WTC11 (cell line): Measurements from ENCODE around the gene ALK. TPM values are rescaled to one million over a fixed set of nuclear protein-coding genes. Genes with fewer than 3 reads are reported as not detected.

ENCODE experiments used
- ATAC-seq: fragments of 200-7000 bp; cut with Tn5 transposase; 2 replicates; pipeline ENCODE4 v1.10.0; 2021; ENCODE audit warnings: mild to moderate bottlenecking, moderate library complexity
- CTCF ChIA-PET: fragments of 300-600 bp; sonication (Branson Sonifier 250); formaldehyde crosslinking; loops from one replicate; lab custom pipeline; 2021; ENCODE audit warnings: antibody characterized with exemption; lab: Charles Lee
- POLR2A ChIA-PET: fragments of 350-600 bp; sonication (Branson Sonifier 250); formaldehyde crosslinking; loops from one replicate; lab custom pipeline; 2021; ENCODE audit warnings: antibody characterized with exemption; lab: Charles Lee
- DNase-seq: peaks from one replicate; pipeline ENCODE4 v3.0.0; 2021; ENCODE audit warnings: low spot score
- H3K27ac Mint-ChIP-seq: 2 replicates; pipeline ENCODE4 v1.8.0; 2021; ENCODE audit warnings: mixed read lengths
- H3K27me3 Mint-ChIP-seq: 2 replicates; pipeline ENCODE4 v1.8.0; 2021; ENCODE audit warnings: low read depth, mild to moderate bottlenecking, moderate library complexity, mixed read lengths
- H3K36me3 Mint-ChIP-seq: 2 replicates; pipeline ENCODE4 v1.8.0; 2021; ENCODE audit warnings: mixed read lengths
- H3K4me1 Mint-ChIP-seq: 2 replicates; pipeline ENCODE4 v1.8.0; 2022; ENCODE audit warnings: mixed read lengths
- H3K4me3 Mint-ChIP-seq: 2 replicates; pipeline ENCODE4 v1.8.0; 2021; ENCODE audit warnings: mild to moderate bottlenecking, moderate library complexity, mixed read lengths
- H3K9me3 Mint-ChIP-seq: 2 replicates; pipeline ENCODE4 v1.8.0; 2021; ENCODE audit warnings: mixed read lengths
- CBFB ChIP-seq: sonication (generic); formaldehyde crosslinking; IDR thresholded peaks from 2 replicates; pipeline ENCODE4 v1.8.1; 2022; ENCODE audit warnings: mild to moderate bottlenecking, low read depth, missing genetic modification reagents
- CREB1 ChIP-seq: sonication (generic); formaldehyde crosslinking; IDR thresholded peaks from 2 replicates; pipeline ENCODE4 v1.8.0; 2023; ENCODE audit warnings: mild to moderate bottlenecking, missing genetic modification reagents
- ELF4 ChIP-seq: sonication (generic); formaldehyde crosslinking; IDR thresholded peaks from 2 replicates; pipeline ENCODE4 v1.8.1; 2022; ENCODE audit warnings: low read depth, mild to moderate bottlenecking, moderate library complexity, missing genetic modification reagents
- KAT7 ChIP-seq: sonication (generic); formaldehyde crosslinking; IDR thresholded peaks from 2 replicates; pipeline ENCODE4 v1.8.1; 2023; ENCODE audit warnings: missing genetic modification reagents, mild to moderate bottlenecking, borderline replicate concordance
- MYBL2 ChIP-seq: sonication (generic); formaldehyde crosslinking; IDR thresholded peaks from 2 replicates; pipeline ENCODE4 v1.8.1; 2023; ENCODE audit warnings: mild to moderate bottlenecking, moderate library complexity, missing genetic modification reagents
- OVOL2 ChIP-seq: fragments of 250-450 bp; sonication (Bioruptor Pico); IDR thresholded peaks from 2 replicates; pipeline ENCODE4 v1.9.0; 2021; ENCODE audit warnings: mild to moderate bottlenecking, borderline replicate concordance
- PRRX2 ChIP-seq: fragments of 250-450 bp; sonication (Bioruptor Pico); IDR thresholded peaks from 2 replicates; pipeline ENCODE4 v1.8.0; 2021; ENCODE audit warnings: mild to moderate bottlenecking
- SMAD4 ChIP-seq: sonication (generic); formaldehyde crosslinking; IDR thresholded peaks from 2 replicates; pipeline ENCODE4 v1.8.0; 2022; ENCODE audit warnings: mild to moderate bottlenecking, missing genetic modification reagents
- TCF7 ChIP-seq: sonication (generic); formaldehyde crosslinking; IDR thresholded peaks from 2 replicates; pipeline ENCODE4 v1.8.0; 2022; ENCODE audit warnings: mild to moderate bottlenecking, low read depth, missing genetic modification reagents, moderate library complexity
- TP53 ChIP-seq: sonication (generic); formaldehyde crosslinking; IDR thresholded peaks from 2 replicates; pipeline ENCODE4 v1.8.1; 2023; ENCODE audit warnings: mild to moderate bottlenecking, missing genetic modification reagents
- ZNF121 ChIP-seq: sonication (generic); formaldehyde crosslinking; IDR thresholded peaks from 2 replicates; pipeline ENCODE4 v1.8.0; 2023; ENCODE audit warnings: missing genetic modification reagents
- total RNA-seq: library from RNA; stranded (reverse); gene quantifications from 3 replicates; pipeline ENCODE4 v1.2.3, GENCODE V29; 2021
- TF ChIP-seq, protein P1 (sequence below): sonication (generic); formaldehyde crosslinking; IDR thresholded peaks from 2 replicates; pipeline ENCODE4 v1.8.0; 2022; ENCODE audit warnings: mild to moderate bottlenecking, missing genetic modification reagents
- TF ChIP-seq, protein P2 (sequence below): sonication (generic); formaldehyde crosslinking; IDR thresholded peaks from 2 replicates; pipeline ENCODE4 v1.8.1; 2023; ENCODE audit warnings: mild to moderate bottlenecking, missing genetic modification reagents
- TF ChIP-seq, protein P3 (sequence below): sonication (generic); formaldehyde crosslinking; IDR thresholded peaks from 2 replicates; pipeline ENCODE4 v1.8.1; 2023; ENCODE audit warnings: mild to moderate bottlenecking, missing genetic modification reagents, moderate library complexity
- TF ChIP-seq, protein P4 (sequence below): sonication (generic); formaldehyde crosslinking; IDR thresholded peaks from 2 replicates; pipeline ENCODE4 v1.8.0; 2022; ENCODE audit warnings: missing genetic modification reagents
- TF ChIP-seq, protein P5 (sequence below): sonication (generic); formaldehyde crosslinking; IDR thresholded peaks from 2 replicates; pipeline ENCODE4 v1.8.1; 2022; ENCODE audit warnings: low read depth, mild to moderate bottlenecking, moderate library complexity, missing genetic modification reagents, borderline replicate concordance
- TF ChIP-seq, protein P6 (sequence below): fragments of 250-450 bp; sonication (Bioruptor Pico); IDR thresholded peaks from 2 replicates; pipeline ENCODE4 v2.1.2; 2022; ENCODE audit warnings: mild to moderate bottlenecking, moderate library complexity
- TF ChIP-seq, protein P7 (sequence below): sonication (generic); formaldehyde crosslinking; IDR thresholded peaks from 2 replicates; pipeline ENCODE4 v1.8.1; 2022; ENCODE audit warnings: mild to moderate bottlenecking, moderate library complexity, missing genetic modification reagents

ALK gene
- total RNA-seq, 1 experiment from 2014 or later = not detected

DNA sequence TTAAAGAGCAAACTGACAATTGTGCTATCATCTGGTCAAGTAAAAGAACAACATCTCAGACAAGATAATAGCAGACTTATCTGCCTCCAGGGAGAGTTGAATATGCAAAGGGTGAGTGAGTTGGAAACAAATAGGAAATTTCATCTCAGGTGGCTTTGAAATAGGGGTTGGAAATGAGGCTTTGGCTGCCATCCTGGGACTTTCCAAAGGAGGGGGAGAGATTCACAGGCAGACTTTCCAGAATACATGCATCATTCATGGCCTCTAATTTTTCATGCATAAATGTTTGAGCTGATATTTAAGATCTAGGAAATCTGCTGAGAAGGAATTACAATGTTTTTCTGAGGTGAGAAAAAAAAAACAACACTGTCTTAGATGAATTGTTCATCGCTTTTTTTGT, 300.5 kb downstream of the ALK start (continued):
- TF ChIP-seq, protein P1, sequence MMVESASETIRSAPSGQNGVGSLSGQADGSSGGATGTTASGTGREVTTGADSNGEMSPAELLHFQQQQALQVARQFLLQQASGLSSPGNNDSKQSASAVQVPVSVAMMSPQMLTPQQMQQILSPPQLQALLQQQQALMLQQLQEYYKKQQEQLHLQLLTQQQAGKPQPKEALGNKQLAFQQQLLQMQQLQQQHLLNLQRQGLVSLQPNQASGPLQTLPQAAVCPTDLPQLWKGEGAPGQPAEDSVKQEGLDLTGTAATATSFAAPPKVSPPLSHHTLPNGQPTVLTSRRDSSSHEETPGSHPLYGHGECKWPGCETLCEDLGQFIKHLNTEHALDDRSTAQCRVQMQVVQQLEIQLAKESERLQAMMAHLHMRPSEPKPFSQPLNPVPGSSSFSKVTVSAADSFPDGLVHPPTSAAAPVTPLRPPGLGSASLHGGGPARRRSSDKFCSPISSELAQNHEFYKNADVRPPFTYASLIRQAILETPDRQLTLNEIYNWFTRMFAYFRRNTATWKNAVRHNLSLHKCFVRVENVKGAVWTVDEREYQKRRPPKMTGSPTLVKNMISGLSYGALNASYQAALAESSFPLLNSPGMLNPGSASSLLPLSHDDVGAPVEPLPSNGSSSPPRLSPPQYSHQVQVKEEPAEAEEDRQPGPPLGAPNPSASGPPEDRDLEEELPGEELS (CRISPR knock-in tag) = no peak
- TF ChIP-seq CBFB (CRISPR knock-in tag) (no peak), TCF7 (CRISPR knock-in tag) (no peak), ELF4 (no peak)
- TF ChIP-seq, protein P2, sequence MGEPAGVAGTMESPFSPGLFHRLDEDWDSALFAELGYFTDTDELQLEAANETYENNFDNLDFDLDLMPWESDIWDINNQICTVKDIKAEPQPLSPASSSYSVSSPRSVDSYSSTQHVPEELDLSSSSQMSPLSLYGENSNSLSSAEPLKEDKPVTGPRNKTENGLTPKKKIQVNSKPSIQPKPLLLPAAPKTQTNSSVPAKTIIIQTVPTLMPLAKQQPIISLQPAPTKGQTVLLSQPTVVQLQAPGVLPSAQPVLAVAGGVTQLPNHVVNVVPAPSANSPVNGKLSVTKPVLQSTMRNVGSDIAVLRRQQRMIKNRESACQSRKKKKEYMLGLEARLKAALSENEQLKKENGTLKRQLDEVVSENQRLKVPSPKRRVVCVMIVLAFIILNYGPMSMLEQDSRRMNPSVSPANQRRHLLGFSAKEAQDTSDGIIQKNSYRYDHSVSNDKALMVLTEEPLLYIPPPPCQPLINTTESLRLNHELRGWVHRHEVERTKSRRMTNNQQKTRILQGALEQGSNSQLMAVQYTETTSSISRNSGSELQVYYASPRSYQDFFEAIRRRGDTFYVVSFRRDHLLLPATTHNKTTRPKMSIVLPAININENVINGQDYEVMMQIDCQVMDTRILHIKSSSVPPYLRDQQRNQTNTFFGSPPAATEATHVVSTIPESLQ (CRISPR knock-in tag) = no peak

DNA sequence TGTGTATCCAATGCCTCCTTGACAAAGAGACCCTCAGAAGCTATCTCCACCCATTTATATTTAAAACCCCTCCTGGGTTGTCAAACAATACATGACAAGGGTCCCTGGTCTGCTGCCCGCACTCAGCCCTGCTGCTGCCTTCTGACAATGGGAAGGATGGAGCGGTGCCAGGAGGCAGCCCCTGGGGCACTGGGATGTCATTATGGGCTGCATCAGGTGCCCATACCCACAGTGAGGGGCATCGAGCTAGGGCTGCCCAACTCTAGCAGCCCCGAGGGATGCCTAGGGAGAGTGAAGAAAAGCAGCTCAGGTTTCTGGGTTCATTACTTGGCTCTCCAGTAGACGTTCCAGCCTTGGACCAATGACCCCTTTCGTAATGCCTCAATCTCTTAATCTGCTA, 301.7 kb downstream of the ALK start:
- Mint-ChIP-seq H3K36me3 (no peaks in the 10 kb centered on the region), H3K4me3 (no peak overlapping the region), H3K9me3 (peaks cover 9% of the 10 kb centered on the region), H3K27ac (no peak overlapping the region), H3K27me3 (no peaks in the 10 kb centered on the region), H3K4me1 (peaks cover 13% of the 10 kb centered on the region)
- TF ChIP-seq KAT7 (no peak), ZNF121 (CRISPR knock-in tag) (no peak), MYBL2 (CRISPR knock-in tag) (no peak), SMAD4 (CRISPR knock-in tag) (no peak), OVOL2 (CRISPR knock-in tag) (no peak), CREB1 (CRISPR knock-in tag) (no peak), PRRX2 (CRISPR knock-in tag) (no peak), TP53 (CRISPR knock-in tag) (no peak)
- TF ChIP-seq, protein P3, sequence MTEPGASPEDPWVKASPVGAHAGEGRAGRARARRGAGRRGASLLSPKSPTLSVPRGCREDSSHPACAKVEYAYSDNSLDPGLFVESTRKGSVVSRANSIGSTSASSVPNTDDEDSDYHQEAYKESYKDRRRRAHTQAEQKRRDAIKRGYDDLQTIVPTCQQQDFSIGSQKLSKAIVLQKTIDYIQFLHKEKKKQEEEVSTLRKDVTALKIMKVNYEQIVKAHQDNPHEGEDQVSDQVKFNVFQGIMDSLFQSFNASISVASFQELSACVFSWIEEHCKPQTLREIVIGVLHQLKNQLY (CRISPR knock-in tag) = no peak
- TF ChIP-seq, protein P4, sequence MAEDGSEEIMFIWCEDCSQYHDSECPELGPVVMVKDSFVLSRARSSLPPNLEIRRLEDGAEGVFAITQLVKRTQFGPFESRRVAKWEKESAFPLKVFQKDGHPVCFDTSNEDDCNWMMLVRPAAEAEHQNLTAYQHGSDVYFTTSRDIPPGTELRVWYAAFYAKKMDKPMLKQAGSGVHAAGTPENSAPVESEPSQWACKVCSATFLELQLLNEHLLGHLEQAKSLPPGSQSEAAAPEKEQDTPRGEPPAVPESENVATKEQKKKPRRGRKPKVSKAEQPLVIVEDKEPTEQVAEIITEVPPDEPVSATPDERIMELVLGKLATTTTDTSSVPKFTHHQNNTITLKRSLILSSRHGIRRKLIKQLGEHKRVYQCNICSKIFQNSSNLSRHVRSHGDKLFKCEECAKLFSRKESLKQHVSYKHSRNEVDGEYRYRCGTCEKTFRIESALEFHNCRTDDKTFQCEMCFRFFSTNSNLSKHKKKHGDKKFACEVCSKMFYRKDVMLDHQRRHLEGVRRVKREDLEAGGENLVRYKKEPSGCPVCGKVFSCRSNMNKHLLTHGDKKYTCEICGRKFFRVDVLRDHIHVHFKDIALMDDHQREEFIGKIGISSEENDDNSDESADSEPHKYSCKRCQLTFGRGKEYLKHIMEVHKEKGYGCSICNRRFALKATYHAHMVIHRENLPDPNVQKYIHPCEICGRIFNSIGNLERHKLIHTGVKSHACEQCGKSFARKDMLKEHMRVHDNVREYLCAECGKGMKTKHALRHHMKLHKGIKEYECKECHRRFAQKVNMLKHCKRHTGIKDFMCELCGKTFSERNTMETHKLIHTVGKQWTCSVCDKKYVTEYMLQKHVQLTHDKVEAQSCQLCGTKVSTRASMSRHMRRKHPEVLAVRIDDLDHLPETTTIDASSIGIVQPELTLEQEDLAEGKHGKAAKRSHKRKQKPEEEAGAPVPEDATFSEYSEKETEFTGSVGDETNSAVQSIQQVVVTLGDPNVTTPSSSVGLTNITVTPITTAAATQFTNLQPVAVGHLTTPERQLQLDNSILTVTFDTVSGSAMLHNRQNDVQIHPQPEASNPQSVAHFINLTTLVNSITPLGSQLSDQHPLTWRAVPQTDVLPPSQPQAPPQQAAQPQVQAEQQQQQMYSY (CRISPR knock-in tag) = no peak
- TF ChIP-seq, protein P5, sequence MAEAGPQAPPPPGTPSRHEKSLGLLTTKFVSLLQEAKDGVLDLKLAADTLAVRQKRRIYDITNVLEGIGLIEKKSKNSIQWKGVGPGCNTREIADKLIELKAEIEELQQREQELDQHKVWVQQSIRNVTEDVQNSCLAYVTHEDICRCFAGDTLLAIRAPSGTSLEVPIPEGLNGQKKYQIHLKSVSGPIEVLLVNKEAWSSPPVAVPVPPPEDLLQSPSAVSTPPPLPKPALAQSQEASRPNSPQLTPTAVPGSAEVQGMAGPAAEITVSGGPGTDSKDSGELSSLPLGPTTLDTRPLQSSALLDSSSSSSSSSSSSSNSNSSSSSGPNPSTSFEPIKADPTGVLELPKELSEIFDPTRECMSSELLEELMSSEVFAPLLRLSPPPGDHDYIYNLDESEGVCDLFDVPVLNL (CRISPR knock-in tag) = no peak
- TF ChIP-seq, protein P6, sequence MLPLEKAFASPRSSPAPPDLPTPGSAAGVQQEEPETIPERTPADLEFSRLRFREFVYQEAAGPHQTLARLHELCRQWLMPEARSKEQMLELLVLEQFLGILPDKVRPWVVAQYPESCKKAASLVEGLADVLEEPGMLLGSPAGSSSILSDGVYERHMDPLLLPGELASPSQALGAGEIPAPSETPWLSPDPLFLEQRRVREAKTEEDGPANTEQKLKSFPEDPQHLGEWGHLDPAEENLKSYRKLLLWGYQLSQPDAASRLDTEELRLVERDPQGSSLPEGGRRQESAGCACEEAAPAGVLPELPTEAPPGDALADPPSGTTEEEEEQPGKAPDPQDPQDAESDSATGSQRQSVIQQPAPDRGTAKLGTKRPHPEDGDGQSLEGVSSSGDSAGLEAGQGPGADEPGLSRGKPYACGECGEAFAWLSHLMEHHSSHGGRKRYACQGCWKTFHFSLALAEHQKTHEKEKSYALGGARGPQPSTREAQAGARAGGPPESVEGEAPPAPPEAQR (CRISPR knock-in tag) = no peak
- TF ChIP-seq, protein P7, sequence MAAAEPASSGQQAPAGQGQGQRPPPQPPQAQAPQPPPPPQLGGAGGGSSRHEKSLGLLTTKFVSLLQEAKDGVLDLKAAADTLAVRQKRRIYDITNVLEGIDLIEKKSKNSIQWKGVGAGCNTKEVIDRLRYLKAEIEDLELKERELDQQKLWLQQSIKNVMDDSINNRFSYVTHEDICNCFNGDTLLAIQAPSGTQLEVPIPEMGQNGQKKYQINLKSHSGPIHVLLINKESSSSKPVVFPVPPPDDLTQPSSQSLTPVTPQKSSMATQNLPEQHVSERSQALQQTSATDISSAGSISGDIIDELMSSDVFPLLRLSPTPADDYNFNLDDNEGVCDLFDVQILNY = no peak
- DNase-seq = no peak
- ChIA-PET POLR2A (no interaction called here), CTCF (no interaction called here)
- no peak for ATAC-seq
